GM19372 (cell line): ENCODE results near the gene PIP4K2C.
"Not testable (repeated sequence)": the region's sequence is repeated elsewhere in the genome, so short reads cannot be mapped to it uniquely, and the experiment has no call there.

Experiments
- ATAC-seq: cut with Tn5 transposase; IDR thresholded peaks from one replicate; pipeline ENCODE4 v1.9.1; 2021; ENCODE audit warnings: mild to moderate bottlenecking, low read depth, moderate library complexity; ENCODE audit not compliant: unreplicated experiment

The PIP4K2C gene

DNA sequence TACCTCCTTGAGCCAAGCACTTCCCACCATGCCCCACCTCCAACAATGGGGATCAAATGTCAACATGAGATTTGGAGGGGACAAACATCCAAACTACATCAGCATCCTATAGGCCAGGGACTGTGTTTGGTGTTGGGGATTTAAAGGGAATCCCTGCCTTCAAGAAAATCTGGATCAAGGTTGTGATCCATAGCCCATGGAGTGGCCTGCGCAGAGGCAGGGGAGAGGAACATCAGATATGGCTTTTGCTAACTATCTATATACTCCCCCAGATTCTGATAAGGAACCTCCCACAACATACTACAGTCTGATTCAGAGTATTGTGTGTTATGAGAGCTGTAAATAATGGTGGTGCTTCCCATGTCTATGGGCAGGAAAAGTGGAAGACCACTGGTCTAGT is 36.1 kb upstream of the PIP4K2C start:
- no peak for ATAC-seq

DNA sequence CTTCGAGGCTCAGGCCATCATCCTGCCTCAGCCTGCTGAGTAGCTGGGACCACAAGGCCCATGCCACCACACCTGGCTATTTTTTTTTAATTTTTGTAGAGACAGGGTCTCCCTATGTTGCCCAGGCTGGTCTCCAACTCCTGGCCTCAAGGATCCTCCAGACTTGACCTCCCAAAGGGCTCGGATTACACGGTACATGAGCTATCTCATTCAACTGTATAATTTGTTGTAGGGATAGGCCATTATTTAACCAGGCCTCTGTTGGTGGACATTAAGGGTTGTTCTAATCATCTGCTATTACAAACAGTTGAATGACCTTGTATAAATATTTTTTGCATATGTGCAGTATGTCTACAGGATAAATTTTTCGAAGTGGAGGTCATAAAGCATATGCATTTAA is 32.1 kb upstream of the PIP4K2C start:
- ATAC-seq = no peak

DNA sequence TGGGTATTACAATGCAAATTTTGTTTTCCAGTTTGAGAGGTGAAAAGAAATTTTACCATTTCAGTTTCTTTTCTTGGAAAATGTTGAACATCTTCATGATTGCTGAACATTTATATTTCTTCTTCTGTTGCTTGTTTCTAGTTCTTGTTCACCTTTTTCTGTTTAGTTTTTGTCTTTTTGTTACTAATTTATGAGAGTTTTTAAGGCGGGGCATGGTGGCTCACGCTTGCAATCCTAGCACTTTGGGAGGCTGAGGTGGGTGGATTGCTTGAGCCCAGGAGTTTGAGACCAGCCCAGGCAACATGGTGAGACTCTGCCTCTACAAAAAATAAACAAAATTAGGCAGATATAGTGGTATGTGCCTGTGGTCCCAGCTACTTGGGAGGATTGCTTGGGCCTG is 30.5 kb upstream of the PIP4K2C start:
- ATAC-seq = no peak

DNA sequence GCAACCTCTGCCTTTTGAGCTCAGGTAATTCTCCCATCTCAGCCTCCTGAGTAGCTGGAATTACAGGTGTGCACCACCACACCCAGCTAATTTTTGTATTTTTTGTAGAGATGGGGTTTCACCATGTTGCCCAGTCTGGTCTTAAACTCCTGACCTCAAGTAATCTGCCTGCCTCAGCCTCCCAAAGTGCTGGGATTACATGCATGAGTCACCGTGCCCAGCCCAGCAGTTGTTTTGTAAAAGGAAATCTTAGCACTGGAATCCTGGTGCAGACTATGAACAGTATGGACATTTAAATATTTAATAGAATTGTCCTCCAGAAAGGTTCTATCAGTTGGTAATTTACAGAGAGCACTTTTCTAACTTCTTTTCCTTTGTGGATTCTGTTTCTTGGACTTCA is 29.9 kb upstream of the PIP4K2C start:
- not testable (repeated sequence) for ATAC-seq

DNA sequence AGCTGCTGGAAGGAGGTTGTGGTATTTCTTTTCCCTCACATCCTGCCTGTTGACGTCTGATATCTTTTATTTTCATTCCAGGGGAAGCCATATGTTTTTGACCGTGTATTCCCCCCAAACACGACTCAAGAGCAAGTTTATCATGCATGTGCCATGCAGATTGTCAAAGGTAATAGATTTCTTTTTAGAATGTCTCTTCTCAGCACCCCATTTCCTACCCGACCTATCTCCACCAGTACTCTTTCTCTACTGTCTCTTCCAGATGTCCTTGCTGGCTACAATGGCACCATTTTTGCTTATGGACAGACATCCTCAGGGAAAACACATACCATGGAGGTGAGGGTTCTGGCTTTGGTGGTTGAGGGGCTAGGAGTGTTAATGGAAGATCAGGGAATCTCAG is 27.6 kb upstream of the PIP4K2C start:
- no peak for ATAC-seq

DNA sequence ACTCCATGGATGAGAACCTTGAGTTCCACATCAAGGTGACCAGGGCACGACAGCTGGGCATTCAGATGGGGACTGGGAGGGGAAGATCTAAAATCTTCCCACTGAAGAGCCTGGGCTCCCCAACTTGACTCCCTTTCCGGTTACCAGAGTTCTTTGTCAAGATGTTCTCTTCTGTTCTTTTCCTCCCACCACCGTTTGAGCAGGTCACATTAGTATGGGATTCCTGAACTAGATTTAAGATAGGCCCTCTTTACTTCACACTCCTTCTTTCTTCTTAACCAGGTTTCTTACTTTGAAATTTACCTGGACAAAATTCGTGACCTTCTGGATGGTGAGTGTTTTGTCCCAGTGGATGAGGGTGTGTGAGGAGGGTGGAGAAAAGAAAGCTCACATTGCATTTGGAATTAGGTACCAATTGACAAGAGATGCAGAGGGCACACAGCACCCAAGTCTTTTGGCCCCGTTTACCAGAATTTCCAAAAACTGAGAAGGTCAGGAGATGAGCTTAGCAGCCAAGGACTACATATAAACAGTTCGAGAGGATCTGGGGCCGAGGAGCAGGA is 26.7 kb upstream of the PIP4K2C start:
- ATAC-seq = no peak

DNA sequence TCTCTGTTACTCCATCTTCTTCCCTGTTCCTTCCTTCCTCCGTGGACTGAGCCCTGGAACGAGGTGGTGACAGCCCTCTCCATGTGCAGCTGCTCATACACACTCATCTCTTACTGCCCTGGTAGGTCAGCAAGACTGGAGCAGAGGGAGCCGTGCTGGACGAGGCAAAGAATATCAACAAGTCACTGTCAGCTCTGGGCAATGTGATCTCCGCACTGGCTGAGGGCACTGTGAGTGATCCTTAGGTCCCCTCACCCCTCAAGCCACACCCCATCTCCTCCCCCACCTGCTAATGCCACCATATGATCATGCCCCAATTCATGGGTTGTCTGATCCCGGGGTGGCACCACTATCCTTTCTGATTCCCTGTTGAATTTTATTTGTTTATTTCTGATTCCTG is 22.2 kb upstream of the PIP4K2C start:
- no peak for ATAC-seq

DNA sequence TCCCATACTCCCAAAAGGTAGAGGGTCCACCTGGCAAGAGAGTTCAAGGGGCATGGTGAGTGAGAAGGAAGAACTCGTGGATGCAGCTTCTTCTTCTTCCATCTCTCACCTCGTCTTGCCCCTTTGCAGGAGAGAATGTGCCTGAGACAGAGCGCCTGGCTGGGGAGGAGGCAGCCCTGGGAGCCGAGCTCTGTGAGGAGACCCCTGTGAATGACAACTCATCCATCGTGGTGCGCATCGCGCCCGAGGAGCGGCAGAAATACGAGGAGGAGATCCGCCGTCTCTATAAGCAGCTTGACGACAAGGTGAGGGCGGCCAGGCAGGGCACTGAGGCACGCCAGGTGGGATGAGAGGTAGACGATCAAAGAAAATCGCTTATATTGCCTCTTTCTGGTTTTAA is 21.1 kb upstream of the PIP4K2C start:
- ATAC-seq = no peak

DNA sequence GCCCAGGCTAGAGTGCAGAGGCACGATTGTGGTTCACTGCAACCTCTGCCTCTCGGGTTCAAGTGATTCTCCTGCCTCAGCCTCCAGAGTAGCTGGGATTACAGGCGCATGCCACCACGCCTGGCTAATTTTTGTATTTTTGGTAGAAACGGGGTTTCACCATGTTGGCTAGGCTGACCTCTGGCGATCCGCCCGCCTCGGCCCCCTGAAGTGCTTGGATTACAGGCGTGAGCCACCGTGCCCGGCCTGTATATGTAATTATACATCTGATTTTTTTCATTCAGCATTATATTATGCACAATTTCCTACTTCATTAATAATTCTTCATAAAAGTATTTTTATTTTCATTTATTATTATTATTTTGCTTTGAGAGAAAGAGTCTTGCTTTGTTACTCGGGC is 20.6 kb upstream of the PIP4K2C start:
- ATAC-seq = not testable (repeated sequence)

DNA sequence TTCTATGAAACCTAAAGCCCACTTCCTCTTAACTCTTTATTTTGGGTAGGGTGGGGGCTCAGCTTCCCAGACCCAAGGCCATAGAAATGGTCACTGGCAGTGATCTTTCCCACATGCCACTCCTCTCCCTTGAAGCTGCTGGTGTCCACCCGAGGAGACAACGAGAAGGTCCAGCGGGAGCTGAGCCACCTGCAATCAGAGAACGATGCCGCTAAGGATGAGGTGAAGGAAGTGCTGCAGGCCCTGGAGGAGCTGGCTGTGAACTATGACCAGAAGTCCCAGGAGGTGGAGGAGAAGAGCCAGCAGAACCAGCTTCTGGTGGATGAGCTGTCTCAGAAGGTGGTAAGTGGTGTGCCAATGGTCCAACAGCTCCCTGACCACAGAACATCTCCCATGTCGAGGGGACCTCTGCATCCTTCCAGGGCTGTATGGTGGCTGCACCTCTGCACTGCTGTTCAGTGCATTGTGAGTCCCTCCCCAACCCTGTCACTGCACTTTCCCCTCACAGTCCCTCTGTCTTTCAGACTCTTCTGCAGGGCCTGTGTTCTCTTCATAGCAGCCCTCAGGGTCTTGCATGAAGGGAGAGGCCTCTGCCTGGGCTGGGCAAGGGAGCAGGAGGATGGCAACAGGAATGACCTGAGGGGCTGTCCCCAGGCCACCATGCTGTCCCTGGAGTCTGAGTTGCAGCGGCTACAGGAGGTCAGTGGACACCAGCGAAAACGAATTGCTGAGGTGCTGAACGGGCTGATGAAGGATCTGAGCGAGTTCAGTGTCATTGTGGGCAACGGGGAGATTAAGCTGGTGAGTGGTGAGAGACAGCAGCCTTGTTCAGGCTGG is 18.8 kb upstream of the PIP4K2C start:
- ATAC-seq = no peak

DNA sequence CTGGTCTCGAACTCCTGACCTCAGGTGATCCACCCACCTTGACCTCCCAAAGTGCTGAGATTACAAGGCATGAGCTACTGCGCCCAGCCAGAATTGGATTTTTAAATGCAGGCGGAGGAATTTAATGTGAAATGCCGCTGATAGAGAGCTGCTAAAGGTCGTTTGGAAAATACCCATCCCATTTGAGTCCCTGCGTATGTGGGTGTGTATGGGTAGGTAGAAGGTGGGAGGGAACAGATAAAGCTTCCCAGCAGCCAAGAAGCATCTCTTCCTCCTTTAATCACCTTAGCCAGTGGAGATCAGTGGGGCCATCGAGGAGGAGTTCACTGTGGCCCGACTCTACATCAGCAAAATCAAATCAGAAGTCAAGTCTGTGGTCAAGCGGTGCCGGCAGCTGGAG is 16.2 kb upstream of the PIP4K2C start:
- ATAC-seq = no peak

DNA sequence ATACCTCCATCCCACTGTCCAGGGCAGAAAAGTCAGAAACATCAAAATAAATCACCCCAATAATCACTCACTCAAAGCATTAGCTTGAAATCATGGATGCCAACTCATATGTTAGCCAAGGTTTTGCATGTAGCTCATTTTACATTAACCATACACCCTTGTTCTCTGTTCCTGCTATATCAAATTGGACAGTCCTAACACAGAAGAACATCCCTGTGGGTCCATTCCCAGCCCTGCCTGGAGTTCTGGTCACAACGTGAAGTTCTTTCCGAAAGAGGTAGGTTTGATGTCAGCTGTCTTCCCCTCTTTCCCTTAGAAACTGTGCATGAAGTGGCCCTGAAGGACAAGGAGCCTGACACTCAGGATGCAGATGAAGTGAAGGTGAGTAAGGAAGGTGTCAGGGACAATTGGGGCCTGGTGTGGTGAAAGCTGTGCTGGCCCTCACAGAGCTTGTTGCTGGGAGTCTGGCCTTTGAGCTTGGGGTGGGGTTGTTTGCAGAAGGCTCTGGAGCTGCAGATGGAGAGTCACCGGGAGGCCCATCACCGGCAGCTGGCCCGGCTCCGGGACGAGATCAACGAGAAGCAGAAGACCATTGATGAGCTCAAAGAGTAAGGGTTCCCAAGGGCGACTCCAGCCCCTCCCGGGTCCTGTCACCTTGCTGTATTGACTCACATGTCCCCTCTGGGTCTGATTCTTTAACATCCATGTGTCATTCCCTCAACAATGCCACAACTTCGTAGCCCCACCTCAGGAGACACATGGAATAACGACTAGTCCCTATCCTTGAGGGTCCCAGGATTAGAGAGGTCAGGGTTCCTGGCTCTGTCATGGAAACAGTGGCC is 15.0 kb upstream of the PIP4K2C start:
- no peak for ATAC-seq

DNA sequence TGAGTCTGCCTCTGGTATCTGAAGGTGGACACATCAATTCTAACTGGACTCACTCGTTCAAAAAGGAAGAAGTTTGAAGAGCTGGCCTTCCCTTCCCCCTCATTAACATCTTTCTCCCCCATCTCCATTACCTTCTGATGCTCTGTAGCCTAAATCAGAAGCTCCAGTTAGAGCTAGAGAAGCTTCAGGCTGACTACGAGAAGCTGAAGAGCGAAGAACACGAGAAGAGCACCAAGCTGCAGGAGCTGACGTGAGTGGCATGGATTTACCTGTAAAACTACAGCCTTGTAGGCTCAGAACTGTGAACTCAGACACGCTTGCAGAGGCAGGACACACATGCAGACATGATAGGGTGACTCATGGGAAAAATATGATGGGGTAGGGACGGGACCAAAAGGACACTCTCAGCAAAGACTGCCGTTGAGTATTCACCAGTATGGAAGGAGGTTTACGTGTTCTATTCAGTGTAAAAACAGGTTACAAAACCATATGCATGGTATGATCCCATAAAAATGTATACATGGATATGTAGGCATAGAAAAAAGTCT is 14.3 kb upstream of the PIP4K2C start:
- ATAC-seq = no peak

DNA sequence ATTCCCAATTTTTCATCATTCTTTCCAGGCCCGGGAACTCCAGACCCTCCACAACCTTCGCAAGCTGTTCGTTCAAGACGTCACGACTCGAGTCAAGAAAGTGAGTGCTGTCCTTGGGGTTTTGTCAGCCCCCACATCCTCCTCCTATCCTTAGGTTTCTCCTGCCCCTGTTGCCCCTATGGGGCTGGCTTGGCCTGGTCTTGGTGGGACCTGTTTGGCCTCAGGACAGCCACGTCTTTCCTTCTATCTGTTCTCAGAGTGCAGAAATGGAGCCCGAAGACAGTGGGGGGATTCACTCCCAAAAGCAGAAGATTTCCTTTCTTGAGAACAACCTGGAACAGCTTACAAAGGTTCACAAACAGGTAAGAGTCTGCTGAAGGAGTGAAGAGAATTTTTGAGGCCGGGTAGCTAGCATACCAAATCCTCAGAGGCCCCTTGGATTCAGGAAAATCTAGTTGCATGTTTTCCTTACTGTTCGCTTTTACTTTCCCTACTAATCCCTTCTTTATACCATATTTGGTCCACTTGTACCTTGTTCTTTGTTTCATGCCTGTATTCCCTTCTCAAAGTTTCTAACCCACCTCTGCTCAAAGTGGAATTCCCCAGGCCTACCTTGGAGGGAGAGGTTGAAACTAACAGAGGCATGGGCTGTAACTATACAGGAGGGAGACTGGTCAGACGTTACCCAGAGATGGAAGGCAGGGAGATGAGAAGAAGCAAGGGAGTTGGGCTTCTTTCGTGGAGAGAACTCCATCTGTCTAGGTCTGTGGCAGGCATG is 12.8 kb upstream of the PIP4K2C start:
- no peak for ATAC-seq

DNA sequence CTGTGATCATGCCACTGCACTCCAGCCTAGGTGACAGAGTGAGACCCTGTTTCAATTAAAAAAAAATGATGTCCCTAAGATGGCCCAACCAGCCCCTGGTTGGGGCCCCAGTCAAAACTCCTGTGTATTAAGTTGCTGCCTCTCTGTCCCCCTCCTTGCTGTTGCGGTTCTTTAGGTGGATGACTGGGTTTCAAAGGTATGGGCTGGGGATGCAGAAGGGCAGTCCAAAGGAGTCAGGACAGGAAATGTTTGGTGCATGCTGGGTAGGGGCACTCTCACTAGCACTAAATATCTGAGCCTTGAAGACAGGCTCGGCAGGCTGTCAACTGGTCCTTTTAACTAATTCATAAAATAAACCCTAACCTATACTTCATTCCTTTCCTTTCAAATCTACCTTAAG is 12.0 kb upstream of the PIP4K2C start:
- ATAC-seq = no peak

DNA sequence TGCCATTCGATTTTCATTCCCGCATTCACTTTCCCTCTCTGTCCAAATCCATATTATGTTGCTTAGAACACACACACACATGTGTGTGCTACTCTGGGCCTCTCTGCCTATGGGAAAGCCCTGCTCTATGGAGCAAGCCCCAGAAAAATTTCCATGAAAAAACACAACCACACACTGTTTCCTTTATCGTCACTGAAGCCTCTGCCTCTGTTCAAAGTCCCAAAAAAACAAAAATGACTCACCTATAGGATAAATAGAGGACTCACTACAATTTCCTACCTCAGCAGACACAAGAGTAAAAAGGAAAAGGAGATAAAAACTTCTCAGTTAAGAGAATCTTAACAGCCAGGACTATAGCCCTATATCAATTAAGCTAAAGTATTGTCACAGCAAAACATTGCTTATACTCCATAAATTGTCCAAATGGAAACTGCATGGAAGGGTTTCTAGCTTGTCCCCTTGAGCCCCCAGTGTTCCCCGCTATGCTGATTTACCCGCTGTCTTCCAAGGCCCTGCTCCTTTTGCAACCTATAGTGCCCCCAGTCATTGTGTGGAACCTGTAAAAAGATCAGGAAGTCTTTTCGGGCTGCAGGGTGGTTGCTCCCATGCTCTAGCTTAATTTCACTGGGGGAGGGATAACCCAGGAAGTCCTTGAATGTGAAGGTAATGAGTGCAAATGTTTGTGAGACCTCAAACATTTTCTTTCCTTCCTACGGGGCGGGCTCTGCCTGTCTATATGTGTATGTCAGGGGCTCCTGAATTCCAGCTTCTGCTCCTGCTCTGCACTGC is 11.1 kb upstream of the PIP4K2C start:
- no peak for ATAC-seq

DNA sequence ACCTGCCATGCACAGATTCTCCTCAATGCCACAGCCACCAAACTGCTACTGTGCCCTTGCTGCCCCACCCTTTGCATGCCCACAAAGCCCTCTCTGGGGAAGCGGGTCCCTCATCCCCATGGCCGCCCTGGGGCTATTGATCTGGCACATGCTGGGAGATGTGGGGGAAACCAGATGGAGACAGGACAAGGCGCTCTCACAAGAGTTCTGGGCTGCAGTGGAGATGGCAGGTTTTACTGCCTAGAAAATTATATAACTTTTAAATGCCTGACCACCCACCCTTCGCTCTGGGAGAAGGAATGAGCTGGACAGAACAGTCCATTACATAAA is 10.6 kb upstream of the PIP4K2C start:
- ATAC-seq = no peak

DNA sequence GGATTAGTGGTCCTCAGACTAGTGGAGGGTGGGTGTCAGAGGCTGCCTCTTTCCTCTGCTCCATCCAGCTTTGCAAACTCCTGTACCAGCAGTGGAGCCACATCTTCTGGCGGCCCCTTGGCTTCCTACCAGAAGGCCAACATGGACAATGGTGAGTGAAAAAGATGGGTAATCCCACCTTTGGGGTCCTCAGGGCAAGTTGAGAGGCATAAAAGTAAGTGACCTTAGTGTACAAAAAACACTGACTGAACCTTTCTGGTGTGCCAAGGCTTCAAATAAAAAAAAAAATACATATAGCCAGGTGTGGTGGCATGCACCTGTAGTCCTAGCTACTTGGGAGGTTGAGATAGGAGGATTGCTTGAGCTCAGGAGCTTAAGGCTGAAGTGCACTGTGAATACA is 9.2 kb upstream of the PIP4K2C start:
- no peak for ATAC-seq

DNA sequence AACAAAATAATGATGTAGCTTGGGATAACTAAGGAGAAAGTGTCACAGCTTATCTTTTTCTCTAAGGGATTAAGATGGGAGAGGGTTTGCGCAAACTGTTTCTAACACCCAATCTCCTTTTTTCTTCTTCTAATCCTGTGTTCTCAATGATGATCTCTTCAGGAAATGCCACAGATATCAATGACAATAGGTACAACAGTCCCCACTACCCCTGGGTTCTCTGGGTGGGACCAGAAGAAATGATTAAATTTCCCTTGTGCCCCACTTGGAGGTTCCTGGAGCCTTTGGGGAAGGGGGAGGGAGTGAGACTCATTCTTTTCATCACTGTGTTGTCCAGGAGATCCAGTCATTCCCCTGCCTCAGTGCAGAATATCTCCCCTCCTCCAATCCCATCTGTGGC is 8.6 kb upstream of the PIP4K2C start:
- ATAC-seq = no peak
